ENCODE measurements around the gene SCGB1D4.
"Not testable (repeated sequence)": the region's sequence is repeated elsewhere in the genome, so short reads cannot be mapped to it uniquely, and the experiment has no call there.

The SCGB1D4 gene

GRCh38 chr11:62325781-62326180 lies 26.9 kb upstream of the SCGB1D4 start:
- not testable (repeated sequence) for H3K9ac ChIP-seq (ENCODE audit: low read length); H3K9me3 ChIP-seq (ENCODE audit: low read length); H3K4me2 ChIP-seq (ENCODE audit: low read length)

GRCh38 chr11:62324731-62325556 lies 26.1 kb upstream of the SCGB1D4 start:
- Histone ChIP-seq H4K20me1 (ENCODE audit: insufficient read depth, low read length) (no peaks in the 10 kb centered on the region), H3K9ac (ENCODE audit: low read length) (no peak overlapping the region), H3F3A (ENCODE audit: insufficient read depth, low read length) (no peaks in the 10 kb centered on the region), H3K36me3 (ENCODE audit: insufficient read depth, low read length) (no peaks in the 10 kb centered on the region), H3K4me2 (ENCODE audit: low read length) (no peak overlapping the region), H3K79me2 (ENCODE audit: insufficient read depth, low read length) (no peaks in the 10 kb centered on the region), H3K9me2 (ENCODE audit: low read depth, low read length) (no peaks in the 10 kb centered on the region), H3K27ac (ENCODE audit: low read depth, low read length, poor library complexity, severe bottlenecking) (no peak overlapping the region), H3K27me3 (ENCODE audit: insufficient read depth, low read length) (no peaks in the 10 kb centered on the region), H3K9me3 (ENCODE audit: low read length) (no peaks in the 10 kb centered on the region), H2AFZ (ENCODE audit: low read length) (no peak overlapping the region), H3K4me1 (ENCODE audit: insufficient read depth, low read length, severe bottlenecking) (no peaks in the 10 kb centered on the region), H3K4me3 (ENCODE audit: low read depth, low read length, poor library complexity, severe bottlenecking) (no peak overlapping the region)
- TF ChIP-seq CTCF (IDR thresholded peaks at IDR 0.05; ENCODE audit: low read length) (peak; percentile 61), EZH2 (IDR thresholded peaks at IDR 0.05; ENCODE audit: borderline replicate concordance, low read length) (no peak)

More at GRCh38 chr11:62325781-62326180, 26.9 kb upstream of the SCGB1D4 start:
- not testable (repeated sequence) for H3K4me1 ChIP-seq (ENCODE audit: insufficient read depth, low read length, severe bottlenecking); H4K20me1 ChIP-seq (ENCODE audit: insufficient read depth, low read length); H3K9me2 ChIP-seq (ENCODE audit: low read depth, low read length); H2AFZ ChIP-seq (ENCODE audit: low read length); H3K36me3 ChIP-seq (ENCODE audit: insufficient read depth, low read length); H3K27me3 ChIP-seq (ENCODE audit: insufficient read depth, low read length); H3K27ac ChIP-seq (ENCODE audit: low read depth, low read length, poor library complexity, severe bottlenecking); H3K79me2 ChIP-seq (ENCODE audit: insufficient read depth, low read length); H3K4me3 ChIP-seq (ENCODE audit: low read depth, low read length, poor library complexity, severe bottlenecking); H3F3A ChIP-seq (ENCODE audit: insufficient read depth, low read length)

- H3K9ac ChIP-seq (ENCODE audit: low read length): no peak overlapping the region
- no peak overlapping the region for H3K4me2 ChIP-seq (ENCODE audit: low read length)
- no peaks in the 10 kb centered on the region for H3K4me1 ChIP-seq (ENCODE audit: insufficient read depth, low read length, severe bottlenecking)
- no peak overlapping the region for H2AFZ ChIP-seq (ENCODE audit: low read length)
- H3K79me2 ChIP-seq (ENCODE audit: insufficient read depth, low read length): no peaks in the 10 kb centered on the region
- no peak overlapping the region for H3K27ac ChIP-seq (ENCODE audit: low read depth, low read length, poor library complexity, severe bottlenecking)
- H3K4me3 ChIP-seq (ENCODE audit: low read depth, low read length, poor library complexity, severe bottlenecking): no peak overlapping the region
- H3K9me3 ChIP-seq (ENCODE audit: low read length): no peaks in the 10 kb centered on the region
- no peak for TF ChIP-seq EZH2 (IDR thresholded peaks at IDR 0.05; ENCODE audit: borderline replicate concordance, low read length)
- TF ChIP-seq CTCF (IDR thresholded peaks at IDR 0.05; ENCODE audit: low read length): no peak
- no peaks in the 10 kb centered on the region for H3F3A ChIP-seq (ENCODE audit: insufficient read depth, low read length)
- H3K9me2 ChIP-seq (ENCODE audit: low read depth, low read length): no peaks in the 10 kb centered on the region
- no peaks in the 10 kb centered on the region for H3K36me3 ChIP-seq (ENCODE audit: insufficient read depth, low read length)
- H4K20me1 ChIP-seq (ENCODE audit: insufficient read depth, low read length): no peaks in the 10 kb centered on the region
- no peaks in the 10 kb centered on the region for H3K27me3 ChIP-seq (ENCODE audit: insufficient read depth, low read length)
Observed at GRCh38 chr11:62322524-62322923, 23.6 kb upstream of the SCGB1D4 start.

GRCh38 chr11:62315431-62315830 lies 16.6 kb upstream of the SCGB1D4 start:
- H3K4me1 ChIP-seq (ENCODE audit: insufficient read depth, low read length, severe bottlenecking): no peaks in the 10 kb centered on the region
- no peak overlapping the region for H3K27ac ChIP-seq (ENCODE audit: low read depth, low read length, poor library complexity, severe bottlenecking)
- no peaks in the 10 kb centered on the region for H3K36me3 ChIP-seq (ENCODE audit: insufficient read depth, low read length)
- H3F3A ChIP-seq (ENCODE audit: insufficient read depth, low read length): no peaks in the 10 kb centered on the region
- H3K9me3 ChIP-seq (ENCODE audit: low read length): no peaks in the 10 kb centered on the region
- H3K4me3 ChIP-seq (ENCODE audit: low read depth, low read length, poor library complexity, severe bottlenecking): no peak overlapping the region
- no peaks in the 10 kb centered on the region for H4K20me1 ChIP-seq (ENCODE audit: insufficient read depth, low read length)
- no peaks in the 10 kb centered on the region for H3K79me2 ChIP-seq (ENCODE audit: insufficient read depth, low read length)
- no peak overlapping the region for H3K4me2 ChIP-seq (ENCODE audit: low read length)
- H2AFZ ChIP-seq (ENCODE audit: low read length): no peak overlapping the region
- H3K9me2 ChIP-seq (ENCODE audit: low read depth, low read length): no peaks in the 10 kb centered on the region
- no peak overlapping the region for H3K9ac ChIP-seq (ENCODE audit: low read length)
- TF ChIP-seq EZH2 (IDR thresholded peaks at IDR 0.05; ENCODE audit: borderline replicate concordance, low read length) (no peak), CTCF (IDR thresholded peaks at IDR 0.05; ENCODE audit: low read length) (no peak)
- no peaks in the 10 kb centered on the region for H3K27me3 ChIP-seq (ENCODE audit: insufficient read depth, low read length)

Data from OCI-LY1 (cell line).